ENCODE data around the gene TFDP1.

Gene TFDP1

GRCh38 chr13:113628291-113629270 is 44.0 kb downstream of the TFDP1 start:
- no peaks in the 10 kb centered on the region for H3K4me1 ChIP-seq (ENCODE audit: control insufficient read depth, insufficient read depth, low read length)
- H3K36me3 ChIP-seq (ENCODE audit: control insufficient read depth, insufficient read depth, low read length), result peaks cover 59% of the 10 kb centered on the region
- H3K9me3 ChIP-seq (ENCODE audit: control insufficient read depth, insufficient read depth, low read length), result no peaks in the 10 kb centered on the region; the same call in 1 of the 2 replicates
- H3K9ac ChIP-seq (ENCODE audit: low read depth, low read length), result no peak overlapping the region
- no peaks in the 10 kb centered on the region for H3K27me3 ChIP-seq (ENCODE audit: control insufficient read depth, insufficient read depth, low read length)
- no peak overlapping the region for H3K4me3 ChIP-seq (ENCODE audit: low read depth, low read length)
- no peak overlapping the region for H3K27ac ChIP-seq (ENCODE audit: low read depth, low read length)

DNA sequence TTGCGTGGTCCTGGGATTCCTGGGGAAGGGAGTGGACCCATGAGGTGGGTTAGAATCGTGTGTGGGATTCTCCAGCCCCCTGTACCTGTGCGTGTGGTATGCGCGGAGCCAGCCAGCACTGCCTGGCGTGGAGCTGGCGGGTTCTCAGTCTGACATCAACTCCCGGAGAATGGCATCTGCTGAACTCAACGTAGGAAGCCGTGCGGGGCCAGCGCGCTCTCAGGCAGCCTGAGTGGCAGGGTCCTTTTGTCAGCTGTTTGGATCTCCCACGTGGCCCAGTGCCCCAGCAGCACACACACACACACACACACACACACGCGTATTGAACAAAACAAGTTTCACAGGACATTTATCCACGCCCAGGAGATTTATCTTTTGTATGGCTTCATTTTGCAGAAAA is 45.3 kb downstream of the TFDP1 start:
- Histone ChIP-seq H3K27ac (ENCODE audit: low read depth, low read length) (no peak overlapping the region), H3K36me3 (ENCODE audit: control insufficient read depth, insufficient read depth, low read length) (peaks cover 60% of the 10 kb centered on the region)

DNA sequence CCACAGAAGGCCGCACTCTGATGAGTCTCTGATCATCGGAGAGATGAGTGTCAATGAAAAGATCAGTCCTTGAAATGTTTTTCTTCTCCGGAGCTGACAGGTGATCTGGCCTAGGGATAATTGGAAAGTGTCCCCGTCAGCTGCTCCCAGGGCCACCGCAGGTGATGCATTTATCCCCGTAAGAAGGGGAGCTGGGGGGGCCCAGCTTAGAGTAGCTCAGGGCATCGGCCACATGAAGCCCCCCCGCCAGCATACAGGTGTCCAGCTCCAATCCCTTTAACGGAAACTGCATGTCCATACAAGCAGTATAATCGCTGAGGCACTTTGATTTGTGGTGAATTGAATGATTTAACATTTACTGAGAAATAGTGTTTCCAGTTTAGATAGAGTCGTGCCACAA is 45.7 kb downstream of the TFDP1 start:
- no peaks in the 10 kb centered on the region for H3K27me3 ChIP-seq (ENCODE audit: control insufficient read depth, insufficient read depth, low read length)
- H3K9me3 ChIP-seq (ENCODE audit: control insufficient read depth, insufficient read depth, low read length), result no peaks in the 10 kb centered on the region
- H3K36me3 ChIP-seq (ENCODE audit: control insufficient read depth, insufficient read depth, low read length), result peaks cover 64% of the 10 kb centered on the region
- no peak overlapping the region for H3K27ac ChIP-seq (ENCODE audit: low read depth, low read length)
- no peak overlapping the region for H3K4me3 ChIP-seq (ENCODE audit: low read depth, low read length)
- H3K4me1 ChIP-seq (ENCODE audit: control insufficient read depth, insufficient read depth, low read length), result no peaks in the 10 kb centered on the region
- no peak overlapping the region for H3K9ac ChIP-seq (ENCODE audit: low read depth, low read length)

More for the DNA sequence above, 45.3 kb downstream of the TFDP1 start:
- Histone ChIP-seq H3K27me3 (ENCODE audit: control insufficient read depth, insufficient read depth, low read length) (no peaks in the 10 kb centered on the region), H3K4me3 (ENCODE audit: low read depth, low read length) (no peak overlapping the region), H3K9ac (ENCODE audit: low read depth, low read length) (no peak overlapping the region), H3K9me3 (ENCODE audit: control insufficient read depth, insufficient read depth, low read length) (no peaks in the 10 kb centered on the region), H3K4me1 (ENCODE audit: control insufficient read depth, insufficient read depth, low read length) (no peaks in the 10 kb centered on the region)

GRCh38 chr13:113630804-113631203 is 46.3 kb downstream of the TFDP1 start:
- H3K27me3 ChIP-seq (ENCODE audit: control insufficient read depth, insufficient read depth, low read length), result no peaks in the 10 kb centered on the region
- H3K36me3 ChIP-seq (ENCODE audit: control insufficient read depth, insufficient read depth, low read length), result peaks cover 69% of the 10 kb centered on the region
- H3K4me3 ChIP-seq (ENCODE audit: low read depth, low read length), result no peak overlapping the region
- H3K9ac ChIP-seq (ENCODE audit: low read depth, low read length), result no peak overlapping the region
- H3K9me3 ChIP-seq (ENCODE audit: control insufficient read depth, insufficient read depth, low read length), result no peaks in the 10 kb centered on the region
- no peaks in the 10 kb centered on the region for H3K4me1 ChIP-seq (ENCODE audit: control insufficient read depth, insufficient read depth, low read length)
- no peak overlapping the region for H3K27ac ChIP-seq (ENCODE audit: low read depth, low read length)

DNA sequence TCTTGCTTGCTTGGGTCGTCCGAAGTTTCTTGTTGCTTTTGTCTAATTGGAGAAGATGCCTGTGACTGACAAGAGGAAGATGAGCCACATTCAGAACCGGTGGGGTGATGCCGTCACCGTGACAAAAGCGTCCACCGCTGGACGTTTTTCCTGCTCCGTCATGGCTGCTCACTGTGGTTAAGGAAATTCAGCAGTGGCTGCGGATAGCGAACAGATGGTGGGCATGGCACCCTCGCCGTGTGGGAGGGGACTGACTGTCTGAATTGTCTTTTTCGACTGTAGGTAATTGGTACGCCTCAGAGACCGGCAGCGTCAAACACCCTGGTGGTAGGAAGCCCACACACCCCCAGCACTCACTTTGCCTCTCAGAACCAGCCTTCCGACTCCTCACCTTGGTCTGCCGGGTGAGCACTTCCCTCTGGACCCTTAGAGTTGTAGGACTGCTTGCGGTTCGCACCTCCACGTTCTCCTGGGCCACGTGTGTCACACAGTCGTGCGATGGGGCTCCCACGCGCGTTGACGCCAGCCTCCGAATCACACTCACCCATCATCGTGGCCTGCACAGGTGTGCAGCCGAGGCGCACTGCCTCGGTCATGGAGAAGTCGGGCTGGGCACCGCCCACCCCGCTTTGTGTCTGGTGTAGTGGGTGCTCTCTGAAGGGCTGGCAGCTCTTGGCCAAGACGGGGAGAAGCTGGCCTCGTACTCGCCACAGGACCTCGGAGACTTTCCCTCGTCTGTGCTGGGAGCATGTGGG is 47.0 kb downstream of the TFDP1 start:
- no peak overlapping the region for H3K4me3 ChIP-seq (ENCODE audit: low read depth, low read length)
- no peaks in the 10 kb centered on the region for H3K9me3 ChIP-seq (ENCODE audit: control insufficient read depth, insufficient read depth, low read length)
- H3K36me3 ChIP-seq (ENCODE audit: control insufficient read depth, insufficient read depth, low read length), result peaks cover 71% of the 10 kb centered on the region
- no peaks in the 10 kb centered on the region for H3K4me1 ChIP-seq (ENCODE audit: control insufficient read depth, insufficient read depth, low read length)
- no peak overlapping the region for H3K27ac ChIP-seq (ENCODE audit: low read depth, low read length)
- no peak overlapping the region for H3K9ac ChIP-seq (ENCODE audit: low read depth, low read length)
- no peaks in the 10 kb centered on the region for H3K27me3 ChIP-seq (ENCODE audit: control insufficient read depth, insufficient read depth, low read length)

GRCh38 chr13:113632706-113633484 is 48.3 kb downstream of the TFDP1 start:
- H3K27ac ChIP-seq (ENCODE audit: low read depth, low read length), result no peak overlapping the region
- no peaks in the 10 kb centered on the region for H3K4me1 ChIP-seq (ENCODE audit: control insufficient read depth, insufficient read depth, low read length)
- no peaks in the 10 kb centered on the region for H3K27me3 ChIP-seq (ENCODE audit: control insufficient read depth, insufficient read depth, low read length)
- no peaks in the 10 kb centered on the region for H3K9me3 ChIP-seq (ENCODE audit: control insufficient read depth, insufficient read depth, low read length)
- H3K9ac ChIP-seq (ENCODE audit: low read depth, low read length), result no peak overlapping the region
- peaks cover 81% of the 10 kb centered on the region for H3K36me3 ChIP-seq (ENCODE audit: control insufficient read depth, insufficient read depth, low read length)
- H3K4me3 ChIP-seq (ENCODE audit: low read depth, low read length), result no peak overlapping the region

DNA sequence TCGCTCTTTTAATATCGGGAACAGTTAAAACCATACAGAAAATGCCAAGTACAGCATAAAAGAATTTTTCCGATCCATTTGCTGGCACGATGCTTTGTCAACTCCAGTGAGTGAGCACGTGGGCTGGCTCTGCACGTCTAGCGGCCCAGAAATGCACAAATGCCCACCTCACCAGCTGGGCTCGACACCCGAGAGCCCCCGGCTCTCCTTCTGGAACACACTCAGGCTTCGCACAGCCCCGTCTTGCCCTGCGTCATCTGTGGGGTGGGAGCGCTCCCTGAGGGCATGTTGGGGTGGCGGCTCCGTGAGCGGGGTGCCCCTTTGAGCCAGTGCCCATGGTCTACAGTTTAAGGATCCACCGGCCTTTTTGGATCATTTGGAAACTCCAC is 48.9 kb downstream of the TFDP1 start:
- Histone ChIP-seq H3K9ac (ENCODE audit: low read depth, low read length) (no peak overlapping the region), H3K27me3 (ENCODE audit: control insufficient read depth, insufficient read depth, low read length) (no peaks in the 10 kb centered on the region), H3K4me1 (ENCODE audit: control insufficient read depth, insufficient read depth, low read length) (no peaks in the 10 kb centered on the region), H3K4me3 (ENCODE audit: low read depth, low read length) (no peak overlapping the region), H3K27ac (ENCODE audit: low read depth, low read length) (no peak overlapping the region), H3K36me3 (ENCODE audit: control insufficient read depth, insufficient read depth, low read length) (peaks cover 86% of the 10 kb centered on the region), H3K9me3 (ENCODE audit: control insufficient read depth, insufficient read depth, low read length) (no peaks in the 10 kb centered on the region)

DNA sequence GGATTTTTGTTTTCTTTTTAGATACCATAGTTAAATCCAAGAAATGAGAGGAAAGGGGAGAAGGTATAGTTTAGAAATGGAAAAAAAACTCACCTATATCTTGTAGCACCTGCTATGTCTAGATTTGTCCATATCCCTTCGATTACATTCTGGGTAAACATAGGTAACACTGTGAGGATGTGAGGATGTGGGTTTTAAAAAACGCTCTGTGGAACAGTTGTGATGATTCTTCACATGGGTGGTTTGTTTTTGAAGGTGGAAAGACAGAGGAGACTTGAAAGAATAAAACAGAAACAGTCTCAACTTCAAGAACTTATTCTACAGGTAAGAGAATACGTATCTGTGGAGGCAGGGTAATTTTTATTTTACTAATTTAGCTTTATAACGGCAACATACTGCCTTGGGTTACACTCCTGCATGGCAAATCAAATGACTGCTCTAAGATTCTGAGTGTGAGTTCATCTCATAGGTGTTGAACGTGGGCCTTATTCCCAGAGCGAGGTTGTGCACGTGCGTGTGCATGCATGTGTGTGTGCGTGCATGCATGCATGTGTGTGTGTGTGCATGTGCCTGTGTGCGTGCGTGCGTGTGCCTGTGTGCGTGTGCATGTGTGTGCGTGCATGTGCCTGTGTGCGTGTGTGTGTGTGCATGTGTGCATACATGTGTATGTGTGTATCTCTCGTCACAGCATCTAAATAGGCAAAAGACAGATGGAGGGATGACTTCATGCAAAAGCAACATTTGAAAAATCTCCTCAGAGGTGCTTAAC is 49.9 kb downstream of the TFDP1 start:
- Histone ChIP-seq H3K27ac (ENCODE audit: low read depth, low read length) (no peak overlapping the region), H3K9me3 (ENCODE audit: control insufficient read depth, insufficient read depth, low read length) (no peaks in the 10 kb centered on the region; the same call in 1 of the 2 replicates), H3K4me1 (ENCODE audit: control insufficient read depth, insufficient read depth, low read length) (no peaks in the 10 kb centered on the region), H3K27me3 (ENCODE audit: control insufficient read depth, insufficient read depth, low read length) (no peaks in the 10 kb centered on the region), H3K4me3 (ENCODE audit: low read depth, low read length) (no peak overlapping the region), H3K9ac (ENCODE audit: low read depth, low read length) (no peak overlapping the region), H3K36me3 (ENCODE audit: control insufficient read depth, insufficient read depth, low read length) (peaks cover 92% of the 10 kb centered on the region)

DNA sequence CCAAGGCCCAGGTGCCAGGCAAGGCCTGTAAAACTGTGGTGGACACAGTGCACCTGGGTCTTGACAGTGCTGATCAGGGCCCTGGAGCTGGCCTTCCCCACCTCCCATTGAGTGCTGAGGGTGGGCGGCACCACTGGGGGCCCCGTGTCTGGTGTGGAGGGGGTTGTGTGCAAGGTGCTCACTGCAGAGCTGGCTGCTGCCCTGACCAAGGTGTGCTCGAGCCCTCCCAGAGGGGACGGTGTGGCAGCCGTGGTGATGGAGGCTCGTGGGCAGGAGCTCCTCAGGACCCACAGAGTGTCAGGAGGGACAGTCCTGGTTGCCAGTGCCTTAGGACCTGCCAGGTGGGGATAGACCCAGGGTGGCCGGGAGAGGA is 50.5 kb downstream of the TFDP1 start:
- Histone ChIP-seq H3K4me1 (ENCODE audit: control insufficient read depth, insufficient read depth, low read length) (no peaks in the 10 kb centered on the region), H3K27ac (ENCODE audit: low read depth, low read length) (no peak overlapping the region), H3K9ac (ENCODE audit: low read depth, low read length) (no peak overlapping the region), H3K9me3 (ENCODE audit: control insufficient read depth, insufficient read depth, low read length) (no peaks in the 10 kb centered on the region; the same call in 1 of the 2 replicates), H3K36me3 (ENCODE audit: control insufficient read depth, insufficient read depth, low read length) (peaks cover 92% of the 10 kb centered on the region), H3K4me3 (ENCODE audit: low read depth, low read length) (no peak overlapping the region), H3K27me3 (ENCODE audit: control insufficient read depth, insufficient read depth, low read length) (no peaks in the 10 kb centered on the region)

DNA sequence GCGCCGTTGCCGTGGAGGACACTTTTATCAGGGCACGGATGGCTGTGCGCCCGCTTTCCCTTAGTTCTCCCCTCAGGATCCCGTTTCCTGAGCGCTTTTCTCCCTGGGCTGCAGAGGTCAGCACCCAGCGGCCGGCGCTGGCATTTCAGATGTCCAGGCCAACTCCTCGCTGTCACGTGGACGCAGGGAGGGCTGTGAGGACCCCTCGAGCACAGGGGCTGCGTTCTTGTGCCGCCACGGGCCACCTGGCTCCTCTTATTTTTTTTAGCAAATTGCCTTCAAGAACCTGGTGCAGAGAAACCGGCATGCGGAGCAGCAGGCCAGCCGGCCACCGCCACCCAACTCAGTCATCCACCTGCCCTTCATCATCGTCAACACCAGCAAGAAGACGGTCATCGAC is 51.2 kb downstream of the TFDP1 start:
- Histone ChIP-seq H3K36me3 (ENCODE audit: control insufficient read depth, insufficient read depth, low read length) (peaks cover 98% of the 10 kb centered on the region), H3K27me3 (ENCODE audit: control insufficient read depth, insufficient read depth, low read length) (no peaks in the 10 kb centered on the region), H3K9ac (ENCODE audit: low read depth, low read length) (no peak overlapping the region), H3K4me1 (ENCODE audit: control insufficient read depth, insufficient read depth, low read length) (no peaks in the 10 kb centered on the region), H3K27ac (ENCODE audit: low read depth, low read length) (no peak overlapping the region), H3K9me3 (ENCODE audit: control insufficient read depth, insufficient read depth, low read length) (peaks cover 2% of the 10 kb centered on the region; the same call in 1 of the 2 replicates), H3K4me3 (ENCODE audit: low read depth, low read length) (no peak overlapping the region)
